ENCODE data around the gene SLAMF7.

DNA sequence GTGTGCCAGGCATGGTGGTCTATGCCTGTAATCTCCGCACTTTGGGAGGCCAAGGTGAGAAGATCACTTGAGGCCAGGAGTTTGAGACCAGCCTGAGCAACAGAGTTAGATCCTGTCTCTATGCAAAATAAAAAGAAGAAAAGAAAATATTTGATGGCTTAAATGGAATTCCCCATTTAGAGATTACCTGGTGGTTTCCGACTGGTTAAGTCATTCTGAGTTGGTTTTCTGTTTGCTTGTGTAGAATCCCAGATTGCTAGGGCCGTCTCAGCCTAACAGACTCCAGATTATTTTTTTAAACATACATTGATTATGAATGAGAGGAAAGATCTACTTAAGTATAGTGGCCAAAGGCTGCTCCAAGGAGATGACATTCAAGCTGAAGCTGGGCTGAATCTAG, 34.0 kb downstream of the SLAMF7 start:
- TF ChIP-seq, protein P1, sequence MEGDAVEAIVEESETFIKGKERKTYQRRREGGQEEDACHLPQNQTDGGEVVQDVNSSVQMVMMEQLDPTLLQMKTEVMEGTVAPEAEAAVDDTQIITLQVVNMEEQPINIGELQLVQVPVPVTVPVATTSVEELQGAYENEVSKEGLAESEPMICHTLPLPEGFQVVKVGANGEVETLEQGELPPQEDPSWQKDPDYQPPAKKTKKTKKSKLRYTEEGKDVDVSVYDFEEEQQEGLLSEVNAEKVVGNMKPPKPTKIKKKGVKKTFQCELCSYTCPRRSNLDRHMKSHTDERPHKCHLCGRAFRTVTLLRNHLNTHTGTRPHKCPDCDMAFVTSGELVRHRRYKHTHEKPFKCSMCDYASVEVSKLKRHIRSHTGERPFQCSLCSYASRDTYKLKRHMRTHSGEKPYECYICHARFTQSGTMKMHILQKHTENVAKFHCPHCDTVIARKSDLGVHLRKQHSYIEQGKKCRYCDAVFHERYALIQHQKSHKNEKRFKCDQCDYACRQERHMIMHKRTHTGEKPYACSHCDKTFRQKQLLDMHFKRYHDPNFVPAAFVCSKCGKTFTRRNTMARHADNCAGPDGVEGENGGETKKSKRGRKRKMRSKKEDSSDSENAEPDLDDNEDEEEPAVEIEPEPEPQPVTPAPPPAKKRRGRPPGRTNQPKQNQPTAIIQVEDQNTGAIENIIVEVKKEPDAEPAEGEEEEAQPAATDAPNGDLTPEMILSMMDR (conservative IDR thresholded peaks at IDR 0.05), result no peak
- TF ChIP-seq ZFX (IDR thresholded peaks at IDR 0.05), result no peak

Data from C4-2B (cell line).